GM13976 (cell line): ENCODE measurements around the gene PPP4R3B.

Source experiments
- DNase-seq: peaks from one replicate; pipeline ENCODE4 v3.0.0; 2012; ENCODE audit warnings: low spot score
- in situ Hi-C: fragments of 300-500 bp; cut with MboI; formaldehyde crosslinking; loops from one replicate; pipeline ENCODE4 v1.12.0; 2022; ENCODE audit warnings: low sequenced_read_pairs, mixed read lengths, inconsistent platforms; ENCODE audit not compliant: unreplicated experiment
- TF ChIP-seq, protein P1 (sequence below): IDR thresholded peaks from 2 replicates; pipeline ENCODE4 v1.5.1; 2012; ENCODE audit warnings: borderline replicate concordance, mild to moderate bottlenecking; ENCODE audit not compliant: insufficient read depth; ENCODE audit errors: extremely low read depth, missing control alignments, control extremely low read depth

The PPP4R3B gene

DNA sequence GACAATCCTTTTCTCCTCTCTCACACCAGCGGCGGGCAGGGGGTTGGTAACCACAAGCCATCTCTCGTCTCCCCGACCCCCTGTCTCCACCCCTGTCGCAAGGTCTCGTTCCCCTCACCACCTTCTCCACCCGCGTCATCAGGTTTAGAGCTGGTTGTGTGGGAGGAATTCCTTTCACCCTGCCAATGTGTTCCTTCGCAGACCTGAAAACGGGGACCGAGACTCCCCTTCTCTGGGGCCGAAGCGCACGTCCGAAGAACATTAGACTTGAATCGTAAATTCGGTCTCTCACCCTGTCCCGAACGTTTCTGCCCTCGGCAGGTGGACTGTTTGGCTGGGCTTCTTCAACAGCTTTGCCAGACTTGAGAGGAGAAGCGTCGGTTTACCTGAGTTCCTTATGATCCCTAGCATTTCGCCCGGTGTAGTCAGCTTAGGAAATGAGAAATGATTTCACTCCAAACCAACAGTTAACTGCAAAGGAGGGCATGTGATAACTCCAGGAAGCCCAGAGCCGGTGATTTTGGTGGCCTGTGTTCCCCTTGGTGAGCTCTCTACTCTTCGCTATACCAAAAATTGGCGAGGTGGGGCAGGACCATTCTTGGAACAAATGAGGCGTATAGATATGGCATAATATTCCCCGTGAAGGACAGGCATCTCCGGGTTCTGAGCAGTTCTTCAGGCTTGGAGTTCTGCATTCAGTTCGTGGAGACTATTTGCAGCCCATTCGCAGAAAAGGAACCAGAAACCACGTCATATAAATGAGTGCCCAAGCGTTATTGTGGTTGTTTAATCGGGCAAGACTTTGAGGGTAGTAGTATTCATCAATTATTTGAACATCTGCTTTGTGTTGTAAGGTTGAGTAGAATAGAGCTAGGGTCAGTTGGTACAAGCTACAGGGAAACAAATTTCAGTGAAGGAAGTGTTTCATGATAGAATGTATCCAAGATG is 97.2 kb downstream of the PPP4R3B start:
- in situ Hi-C loops: no loop called here
- TF ChIP-seq, protein P1, sequence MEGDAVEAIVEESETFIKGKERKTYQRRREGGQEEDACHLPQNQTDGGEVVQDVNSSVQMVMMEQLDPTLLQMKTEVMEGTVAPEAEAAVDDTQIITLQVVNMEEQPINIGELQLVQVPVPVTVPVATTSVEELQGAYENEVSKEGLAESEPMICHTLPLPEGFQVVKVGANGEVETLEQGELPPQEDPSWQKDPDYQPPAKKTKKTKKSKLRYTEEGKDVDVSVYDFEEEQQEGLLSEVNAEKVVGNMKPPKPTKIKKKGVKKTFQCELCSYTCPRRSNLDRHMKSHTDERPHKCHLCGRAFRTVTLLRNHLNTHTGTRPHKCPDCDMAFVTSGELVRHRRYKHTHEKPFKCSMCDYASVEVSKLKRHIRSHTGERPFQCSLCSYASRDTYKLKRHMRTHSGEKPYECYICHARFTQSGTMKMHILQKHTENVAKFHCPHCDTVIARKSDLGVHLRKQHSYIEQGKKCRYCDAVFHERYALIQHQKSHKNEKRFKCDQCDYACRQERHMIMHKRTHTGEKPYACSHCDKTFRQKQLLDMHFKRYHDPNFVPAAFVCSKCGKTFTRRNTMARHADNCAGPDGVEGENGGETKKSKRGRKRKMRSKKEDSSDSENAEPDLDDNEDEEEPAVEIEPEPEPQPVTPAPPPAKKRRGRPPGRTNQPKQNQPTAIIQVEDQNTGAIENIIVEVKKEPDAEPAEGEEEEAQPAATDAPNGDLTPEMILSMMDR: no peak
- peak; percentile 24 for DNase-seq

DNA sequence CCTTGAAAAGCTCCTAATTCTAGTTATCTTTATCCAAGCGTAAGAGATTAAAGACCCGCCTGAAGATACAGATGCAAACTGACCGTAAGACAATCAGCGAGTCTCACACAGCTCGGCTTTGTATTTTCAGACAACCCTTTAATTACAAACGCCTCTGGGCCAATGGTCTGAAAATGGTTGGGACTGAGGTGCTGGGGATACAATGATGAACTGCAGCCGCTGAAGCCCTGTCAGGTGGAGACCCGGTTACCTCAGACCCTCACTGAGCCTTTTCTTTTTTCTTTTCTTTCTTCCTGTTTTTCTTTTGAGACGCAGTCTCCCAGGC is 98.6 kb downstream of the PPP4R3B start:
- in situ Hi-C loops: no loop called here
- DNase-seq: peak; percentile 46
- TF ChIP-seq, protein P1: no peak

DNA sequence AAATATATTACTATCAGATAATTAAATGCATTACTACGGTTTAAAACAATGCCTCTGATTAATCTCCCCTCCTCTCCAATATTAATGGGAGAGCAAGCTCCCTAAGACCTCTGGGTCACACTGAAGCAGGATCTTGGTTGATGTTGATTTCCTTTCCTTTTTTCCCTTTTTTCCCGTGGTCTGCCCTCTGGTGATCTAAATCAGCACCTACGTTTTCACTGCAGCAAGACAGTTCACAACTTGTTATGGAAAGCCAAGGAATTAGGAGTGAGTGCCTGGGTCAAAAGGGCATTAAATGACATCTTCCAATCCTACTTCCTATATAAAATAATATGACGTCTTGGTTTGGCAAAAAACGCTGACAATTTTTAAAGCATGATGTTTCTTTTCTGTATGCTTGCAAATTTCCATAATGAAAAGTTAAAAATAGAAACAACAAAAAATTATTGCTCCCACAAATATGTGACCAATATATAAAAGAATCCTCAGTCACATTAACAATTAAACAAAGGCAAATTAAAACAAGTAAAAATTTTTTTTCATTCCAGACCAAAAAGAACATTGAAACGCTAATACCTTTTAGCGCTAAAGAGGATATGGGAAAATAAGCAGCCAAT is 105.8 kb downstream of the PPP4R3B start:
- in situ Hi-C loops: no loop called here
- no peak for DNase-seq
- TF ChIP-seq, protein P1: no peak

DNA sequence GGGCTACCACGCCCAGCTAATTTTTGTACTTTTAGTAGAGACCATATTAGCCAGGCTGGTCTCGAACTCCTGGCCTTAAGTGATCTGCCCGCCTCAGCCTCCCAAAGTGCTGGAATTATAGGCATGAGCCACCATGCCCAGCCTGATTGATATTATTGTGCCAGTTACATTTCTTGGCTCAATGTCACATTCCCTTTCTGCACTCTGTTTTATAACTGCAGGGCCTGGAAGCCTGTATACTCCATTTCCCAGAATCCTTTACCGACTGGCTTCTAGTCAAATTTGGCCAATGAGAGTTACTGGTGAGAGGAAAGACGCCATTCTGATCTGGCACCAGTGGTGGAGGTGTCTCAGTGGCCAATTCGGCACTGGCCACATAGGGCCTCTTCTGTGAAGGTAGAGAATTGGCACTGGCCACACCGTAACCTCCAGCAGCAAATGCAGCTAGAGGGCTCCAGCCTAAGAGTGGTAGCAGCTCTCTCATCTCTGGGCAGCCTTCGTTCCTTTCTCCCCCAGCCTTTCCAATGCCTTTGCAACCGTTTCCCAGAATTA is 114.8 kb downstream of the PPP4R3B start:
- in situ Hi-C loops: no loop called here
- TF ChIP-seq, protein P1: no peak
- DNase-seq: no peak

DNA sequence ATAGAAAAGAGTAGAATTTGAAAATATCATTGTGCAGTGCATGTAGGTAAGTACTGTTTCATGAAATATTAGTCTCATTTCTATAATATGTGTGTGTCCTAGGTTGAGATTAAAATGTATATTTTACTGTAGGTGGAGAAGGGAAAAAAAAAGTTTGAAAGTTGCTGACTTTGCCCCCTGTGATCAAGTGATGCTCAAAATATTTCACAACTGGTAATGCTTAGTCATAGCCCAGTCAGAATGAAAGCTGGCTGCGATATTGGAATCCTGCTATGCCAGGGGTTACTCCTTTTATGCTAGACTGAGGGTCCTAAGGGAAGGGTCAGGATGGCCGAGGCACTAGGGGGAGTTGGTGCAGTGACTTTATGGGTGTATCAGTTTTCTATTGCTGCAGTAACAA is 117.4 kb downstream of the PPP4R3B start:
- no peak for DNase-seq
- in situ Hi-C loops: no loop called here

DNA sequence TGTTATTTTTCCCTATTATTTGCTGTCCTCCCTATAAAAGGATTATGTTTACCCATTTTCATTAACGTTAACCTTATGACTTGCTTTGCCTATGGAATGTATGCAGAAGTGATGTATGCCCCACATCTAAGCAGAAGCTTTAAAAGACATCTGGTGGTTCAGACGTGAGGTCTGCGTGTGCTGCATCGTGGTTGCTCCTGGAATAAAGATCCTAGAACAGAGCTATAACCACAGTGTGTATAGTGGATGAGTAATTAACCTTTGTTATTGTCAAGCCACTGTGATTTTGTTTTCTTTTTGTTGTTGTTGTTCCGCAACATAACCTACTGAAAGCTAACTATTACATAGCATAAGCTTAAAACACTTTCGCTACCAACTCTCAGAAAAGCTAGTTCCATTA is 118.8 kb downstream of the PPP4R3B start:
- in situ Hi-C loops: no loop called here
- DNase-seq: no peak
- TF ChIP-seq, protein P1: no peak

More for the DNA sequence above, 117.4 kb downstream of the PPP4R3B start:
- TF ChIP-seq, protein P1: no peak
